Measurements from ENCODE around the gene MELK.
"Not testable (repeated sequence)": the region's sequence is repeated elsewhere in the genome, so short reads cannot be mapped to it uniquely, and the experiment has no call there.

MELK gene

DNA sequence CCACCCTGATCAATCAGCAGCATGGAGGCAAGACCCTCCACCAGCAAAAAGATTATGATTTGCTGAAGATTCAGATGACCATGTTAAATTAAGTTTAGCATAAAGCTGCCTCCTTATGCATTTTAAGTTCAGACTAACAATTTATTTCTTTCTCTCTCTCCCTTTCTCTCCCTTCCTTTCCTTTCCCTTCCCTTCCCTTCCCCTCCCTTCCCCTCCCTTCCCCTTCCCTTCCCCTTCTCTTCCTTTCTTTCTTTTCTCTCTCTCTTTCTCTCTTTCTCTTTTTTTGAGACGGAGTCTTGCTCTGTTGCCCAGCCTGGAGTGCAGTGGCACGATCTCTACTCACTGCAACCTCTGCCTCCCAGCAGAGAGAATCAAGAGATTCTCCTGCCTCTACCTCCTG lies 1.4 kb upstream of the MELK start:
- H3K27me3 ChIP-seq (ENCODE audit: insufficient read depth, low read length), result no peaks in the 10 kb centered on the region
- no peaks in the 10 kb centered on the region for H3K9me3 ChIP-seq (ENCODE audit: low read length)
- peaks cover 33% of the 10 kb centered on the region for H3K4me1 ChIP-seq (ENCODE audit: insufficient read depth, low read length, severe bottlenecking)
- H4K20me1 ChIP-seq (ENCODE audit: insufficient read depth, low read length), result no peaks in the 10 kb centered on the region
- H3K4me2 ChIP-seq (ENCODE audit: low read length), result no peak overlapping the region
- H3K79me2 ChIP-seq (ENCODE audit: insufficient read depth, low read length), result peaks cover 36% of the 10 kb centered on the region
- no peak overlapping the region for H3K4me3 ChIP-seq (ENCODE audit: low read depth, low read length, poor library complexity, severe bottlenecking)
- H3K27ac ChIP-seq (ENCODE audit: low read depth, low read length, poor library complexity, severe bottlenecking), result no peak overlapping the region
- no peak overlapping the region for H2AFZ ChIP-seq (ENCODE audit: low read length)
- no peaks in the 10 kb centered on the region for H3F3A ChIP-seq (ENCODE audit: insufficient read depth, low read length)
- TF ChIP-seq CTCF (IDR thresholded peaks at IDR 0.05; ENCODE audit: low read length), result no peak
- no peak for TF ChIP-seq EZH2 (IDR thresholded peaks at IDR 0.05; ENCODE audit: borderline replicate concordance, low read length)
- peaks cover 10% of the 10 kb centered on the region for H3K36me3 ChIP-seq (ENCODE audit: insufficient read depth, low read length)
- H3K9me2 ChIP-seq (ENCODE audit: low read depth, low read length), result no peaks in the 10 kb centered on the region
- H3K9ac ChIP-seq (ENCODE audit: low read length), result no peak overlapping the region

DNA sequence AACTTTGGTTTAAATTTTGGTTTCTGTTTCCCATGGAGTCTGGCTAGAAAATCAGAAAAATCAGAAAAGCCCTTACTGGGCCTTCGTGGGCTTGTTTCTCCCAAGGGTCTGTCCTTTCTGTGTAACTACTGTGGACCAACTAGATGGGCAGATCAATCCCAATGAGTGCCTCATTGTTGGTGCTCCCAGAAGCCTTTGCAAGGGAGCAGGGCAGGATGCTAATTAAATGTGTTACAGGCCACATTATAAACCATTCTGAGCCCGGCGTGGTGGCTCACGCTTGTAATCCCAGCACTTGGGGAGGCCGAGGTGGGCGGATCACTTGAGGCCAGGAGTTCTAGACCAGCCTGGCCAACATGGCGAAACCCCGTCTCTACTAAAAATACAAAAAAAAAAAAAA lies 1.4 kb downstream of the MELK start:
- Histone ChIP-seq H3K36me3 (ENCODE audit: insufficient read depth, low read length) (peaks cover 22% of the 10 kb centered on the region), H3K27ac (ENCODE audit: low read depth, low read length, poor library complexity, severe bottlenecking) (peak overlapping the region; percentile 44), H3K9ac (ENCODE audit: low read length) (peak overlapping the region; percentile 99), H3K4me3 (ENCODE audit: low read depth, low read length, poor library complexity, severe bottlenecking) (peak overlapping the region; percentile 98), H3K4me1 (ENCODE audit: insufficient read depth, low read length, severe bottlenecking) (peaks cover 39% of the 10 kb centered on the region), H3K79me2 (ENCODE audit: insufficient read depth, low read length) (peaks cover 58% of the 10 kb centered on the region), H3K4me2 (ENCODE audit: low read length) (peak overlapping the region; percentile 84)
- H2AFZ ChIP-seq (ENCODE audit: low read length); H4K20me1 ChIP-seq (ENCODE audit: insufficient read depth, low read length); H3K9me3 ChIP-seq (ENCODE audit: low read length); H3K27me3 ChIP-seq (ENCODE audit: insufficient read depth, low read length); H3F3A ChIP-seq (ENCODE audit: insufficient read depth, low read length); H3K9me2 ChIP-seq (ENCODE audit: low read depth, low read length): not testable (repeated sequence)

DNA sequence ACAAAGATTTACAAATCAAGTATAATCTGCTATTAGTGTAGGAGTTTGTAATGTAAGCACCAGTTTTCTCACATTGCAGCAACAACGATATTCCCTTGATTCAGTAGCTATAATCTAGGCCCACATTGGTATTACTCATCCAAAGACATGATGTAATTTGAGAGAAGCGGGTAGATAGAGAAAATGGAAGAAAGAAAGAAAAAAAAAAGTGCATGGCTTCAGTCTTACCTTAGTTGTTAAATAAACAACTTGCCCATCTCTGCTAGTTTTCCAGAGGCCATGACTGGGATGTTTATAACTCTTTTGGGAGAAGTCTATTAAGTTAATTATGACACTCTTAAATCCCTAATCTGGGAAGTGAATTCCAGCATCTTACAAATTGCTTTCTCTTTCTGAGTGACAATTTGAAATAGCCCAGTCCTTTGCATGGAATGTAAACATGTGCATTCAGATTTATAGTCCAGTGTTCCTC lies 2.8 kb downstream of the MELK start:
- Histone ChIP-seq H3K4me3 (ENCODE audit: low read depth, low read length, poor library complexity, severe bottlenecking) (peak overlapping the region; percentile 98), H3F3A (ENCODE audit: insufficient read depth, low read length) (no peaks in the 10 kb centered on the region), H2AFZ (ENCODE audit: low read length) (no peak overlapping the region), H4K20me1 (ENCODE audit: insufficient read depth, low read length) (no peaks in the 10 kb centered on the region), H3K36me3 (ENCODE audit: insufficient read depth, low read length) (peaks cover 31% of the 10 kb centered on the region), H3K27ac (ENCODE audit: low read depth, low read length, poor library complexity, severe bottlenecking) (peak overlapping the region; percentile 1), H3K9me3 (ENCODE audit: low read length) (no peaks in the 10 kb centered on the region), H3K9me2 (ENCODE audit: low read depth, low read length) (no peaks in the 10 kb centered on the region), H3K27me3 (ENCODE audit: insufficient read depth, low read length) (no peaks in the 10 kb centered on the region), H3K4me2 (ENCODE audit: low read length) (peak overlapping the region; percentile 66), H3K9ac (ENCODE audit: low read length) (peak overlapping the region; percentile 27; the same call in 1 of the 2 replicates), H3K4me1 (ENCODE audit: insufficient read depth, low read length, severe bottlenecking) (peaks cover 39% of the 10 kb centered on the region), H3K79me2 (ENCODE audit: insufficient read depth, low read length) (peaks cover 68% of the 10 kb centered on the region)
- TF ChIP-seq EZH2 (IDR thresholded peaks at IDR 0.05; ENCODE audit: borderline replicate concordance, low read length) (no peak), CTCF (IDR thresholded peaks at IDR 0.05; ENCODE audit: low read length) (no peak)

DNA sequence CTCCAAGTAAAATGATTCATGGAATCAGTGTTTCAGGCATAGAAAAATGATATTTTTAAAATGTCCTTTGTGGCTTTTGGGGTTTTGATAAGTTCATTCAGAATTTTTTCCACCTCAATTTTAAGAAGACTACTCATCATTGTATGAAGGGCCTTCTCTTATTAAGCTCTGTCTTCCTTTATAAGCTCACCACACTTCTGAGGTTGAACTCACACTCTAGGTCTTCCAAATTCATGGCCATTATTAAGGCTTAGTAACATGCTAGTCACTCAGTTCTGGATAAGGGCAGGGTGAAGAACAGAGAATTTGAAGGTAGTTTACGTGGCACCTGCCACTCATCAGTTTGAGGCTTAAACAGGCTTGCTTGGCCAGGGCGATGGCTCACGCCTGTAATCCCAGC lies 4.2 kb downstream of the MELK start:
- peaks cover 80% of the 10 kb centered on the region for H3K79me2 ChIP-seq (ENCODE audit: insufficient read depth, low read length)
- H3F3A ChIP-seq (ENCODE audit: insufficient read depth, low read length), result no peaks in the 10 kb centered on the region
- TF ChIP-seq CTCF (IDR thresholded peaks at IDR 0.05; ENCODE audit: low read length) (no peak), EZH2 (IDR thresholded peaks at IDR 0.05; ENCODE audit: borderline replicate concordance, low read length) (no peak)
- H3K27ac ChIP-seq (ENCODE audit: low read depth, low read length, poor library complexity, severe bottlenecking), result no peak overlapping the region
- no peak overlapping the region for H3K4me2 ChIP-seq (ENCODE audit: low read length)
- H3K36me3 ChIP-seq (ENCODE audit: insufficient read depth, low read length), result peaks cover 42% of the 10 kb centered on the region
- no peak overlapping the region for H3K9ac ChIP-seq (ENCODE audit: low read length)
- no peaks in the 10 kb centered on the region for H4K20me1 ChIP-seq (ENCODE audit: insufficient read depth, low read length)
- no peaks in the 10 kb centered on the region for H3K9me2 ChIP-seq (ENCODE audit: low read depth, low read length)
- H3K9me3 ChIP-seq (ENCODE audit: low read length), result no peaks in the 10 kb centered on the region
- no peaks in the 10 kb centered on the region for H3K27me3 ChIP-seq (ENCODE audit: insufficient read depth, low read length)
- H3K4me3 ChIP-seq (ENCODE audit: low read depth, low read length, poor library complexity, severe bottlenecking), result no peak overlapping the region
- H3K4me1 ChIP-seq (ENCODE audit: insufficient read depth, low read length, severe bottlenecking), result peaks cover 38% of the 10 kb centered on the region
- H2AFZ ChIP-seq (ENCODE audit: low read length), result no peak overlapping the region

All from OCI-LY1 (cell line).